ENCODE results near the gene MXI1.

Gene MXI1

DNA sequence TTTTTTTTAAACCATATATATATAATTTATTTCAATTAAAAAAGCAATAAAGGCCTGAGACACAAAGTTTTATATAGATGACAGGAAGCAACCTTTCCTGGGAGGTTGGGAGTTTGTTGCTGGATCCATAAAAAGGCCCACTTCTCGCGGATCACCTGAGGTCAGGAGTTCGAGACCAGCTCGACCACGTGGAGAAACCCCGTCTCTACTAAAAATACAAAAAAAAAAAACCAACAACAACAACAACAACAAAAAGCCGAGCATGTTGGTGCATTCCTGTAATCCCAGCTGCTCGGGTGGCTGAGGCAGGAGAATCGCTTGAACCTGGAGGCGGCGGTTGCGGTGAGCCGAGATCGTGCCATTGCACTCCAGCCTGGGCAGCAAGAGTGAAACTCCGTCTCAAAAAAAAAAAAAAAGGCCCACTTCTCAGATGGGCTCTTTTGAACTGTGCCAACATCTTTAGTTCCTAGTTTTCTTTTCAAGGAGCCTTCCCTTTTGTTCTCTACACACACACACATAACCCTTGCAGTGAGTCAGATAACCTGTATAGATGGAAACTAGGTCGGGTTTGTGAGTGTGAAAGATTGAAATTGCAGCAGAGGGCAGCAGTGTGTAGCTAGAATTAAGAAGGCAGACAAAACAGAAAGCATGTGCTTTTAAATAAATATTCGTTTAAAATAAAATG, 98.5 kb downstream of the MXI1 start:
- DNase-seq (ENCODE audit: insufficient read length, low spot score) (peak; percentile 50), FAIRE-seq (peak; percentile 85)
- no peak for TF ChIP-seq POLR2A (IDR thresholded peaks at IDR 0.05; ENCODE audit: low read depth, low read length)

DNA sequence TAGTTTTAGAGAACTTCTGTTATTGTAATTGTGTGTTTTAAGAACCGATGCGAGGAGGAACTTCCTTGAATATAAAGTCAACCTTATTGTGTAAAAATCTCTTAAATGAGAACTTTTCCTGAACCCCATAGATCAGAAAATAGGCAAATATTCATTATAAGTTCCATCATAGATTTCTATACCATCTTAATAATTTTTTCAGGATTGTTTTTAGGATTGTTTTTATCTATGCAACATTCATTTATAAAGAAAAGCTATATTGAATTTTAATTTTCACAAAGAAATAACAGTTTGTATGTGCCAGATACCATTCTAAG, 99.0 kb downstream of the MXI1 start:
- no peak for TF ChIP-seq POLR2A (IDR thresholded peaks at IDR 0.05; ENCODE audit: low read depth, low read length)
- FAIRE-seq (no peak), DNase-seq (ENCODE audit: insufficient read length, low spot score) (no peak)

GRCh38 chr10:110307805-110308204, 100.4 kb downstream of the MXI1 start:
- FAIRE-seq (no peak), DNase-seq (ENCODE audit: insufficient read length, low spot score) (no peak)
- no peak for TF ChIP-seq POLR2A (IDR thresholded peaks at IDR 0.05; ENCODE audit: low read depth, low read length)

DNA sequence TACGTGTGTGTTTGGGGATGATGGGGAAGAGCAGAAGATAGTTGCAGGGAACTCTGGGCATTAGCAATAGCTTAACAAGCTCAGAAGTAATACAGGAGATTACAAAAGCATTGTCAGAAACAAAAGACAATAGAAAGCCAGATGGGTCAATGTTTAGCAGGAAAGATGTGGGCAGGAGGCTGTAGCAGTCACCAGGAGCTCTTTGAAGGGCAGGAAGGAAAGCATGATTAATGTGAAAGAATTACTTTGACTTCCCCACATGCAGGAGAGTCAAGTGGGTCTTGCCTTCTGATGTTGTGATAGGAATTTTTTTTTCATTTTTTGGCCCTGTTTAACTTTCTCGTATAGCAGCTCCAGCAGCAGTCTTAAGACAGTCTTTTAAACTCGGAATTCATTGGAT, 103.3 kb downstream of the MXI1 start:
- FAIRE-seq (no peak), DNase-seq (ENCODE audit: insufficient read length, low spot score) (no peak)
- TF ChIP-seq POLR2A (IDR thresholded peaks at IDR 0.05; ENCODE audit: low read depth, low read length) = no peak

GRCh38 chr10:110311357-110311949, 104.0 kb downstream of the MXI1 start:
- DNase-seq (ENCODE audit: insufficient read length, low spot score) (no peak), FAIRE-seq (peak; percentile 41)
- no peak for TF ChIP-seq POLR2A (IDR thresholded peaks at IDR 0.05; ENCODE audit: low read depth, low read length)

- no peak for TF ChIP-seq POLR2A (IDR thresholded peaks at IDR 0.05; ENCODE audit: low read depth, low read length)
- no peak for DNase-seq (ENCODE audit: insufficient read length, low spot score)
- no peak for FAIRE-seq
Observed at GRCh38 chr10:110312206-110312605, 104.8 kb downstream of the MXI1 start.

- FAIRE-seq (no peak), DNase-seq (ENCODE audit: insufficient read length, low spot score) (no peak)
- TF ChIP-seq POLR2A (IDR thresholded peaks at IDR 0.05; ENCODE audit: low read depth, low read length) = no peak
Observed at GRCh38 chr10:110313674-110314073, 106.3 kb downstream of the MXI1 start.

- no peak for TF ChIP-seq POLR2A (IDR thresholded peaks at IDR 0.05; ENCODE audit: low read depth, low read length)
- FAIRE-seq (no peak), DNase-seq (ENCODE audit: insufficient read length, low spot score) (no peak)
Observed at GRCh38 chr10:110317866-110318850, 110.8 kb downstream of the MXI1 start.

GRCh38 chr10:110321869-110322620, 114.6 kb downstream of the MXI1 start:
- FAIRE-seq = no peak
- TF ChIP-seq POLR2A (IDR thresholded peaks at IDR 0.05; ENCODE audit: low read depth, low read length) = no peak
- DNase-seq (ENCODE audit: insufficient read length, low spot score) = no peak

GRCh38 chr10:110323503-110323902, 116.1 kb downstream of the MXI1 start:
- DNase-seq (ENCODE audit: insufficient read length, low spot score) (peak; percentile 85), FAIRE-seq (peak; percentile 33)
- TF ChIP-seq POLR2A (IDR thresholded peaks at IDR 0.05; ENCODE audit: low read depth, low read length) = no peak

- no peak for TF ChIP-seq POLR2A (IDR thresholded peaks at IDR 0.05; ENCODE audit: low read depth, low read length)
- no peak for FAIRE-seq
- no peak for DNase-seq (ENCODE audit: insufficient read length, low spot score)
Observed at GRCh38 chr10:110324201-110324804, 116.9 kb downstream of the MXI1 start.

GRCh38 chr10:110324805-110325280, 117.4 kb downstream of the MXI1 start:
- no peak for DNase-seq (ENCODE audit: insufficient read length, low spot score)
- no peak for FAIRE-seq

GRCh38 chr10:110326351-110327032, 119.1 kb downstream of the MXI1 start:
- DNase-seq (ENCODE audit: insufficient read length, low spot score) (peak; percentile 71), FAIRE-seq (no peak)
- no peak for TF ChIP-seq POLR2A (IDR thresholded peaks at IDR 0.05; ENCODE audit: low read depth, low read length)

More at GRCh38 chr10:110324805-110325280, 117.4 kb downstream of the MXI1 start:
- no peak for TF ChIP-seq POLR2A (IDR thresholded peaks at IDR 0.05; ENCODE audit: low read depth, low read length)
